HG03139 (cell line): Measurements from ENCODE around the gene SLC35G4.
"Not testable (repeated sequence)": the region's sequence is repeated elsewhere in the genome, so short reads cannot be mapped to it uniquely, and the experiment has no call there.

Experiments
- ATAC-seq: cut with Tn5 transposase; IDR thresholded peaks from one replicate; pipeline ENCODE4 v1.9.1; 2021; ENCODE audit not compliant: unreplicated experiment

Gene SLC35G4

GRCh38 chr18:11613611-11614010 lies 4.2 kb downstream of the SLC35G4 start:
- ATAC-seq: not testable (repeated sequence)

- ATAC-seq: not testable (repeated sequence)
Observed at GRCh38 chr18:11614042-11614441, 4.6 kb downstream of the SLC35G4 start.

GRCh38 chr18:11614981-11615380 lies 5.6 kb downstream of the SLC35G4 start:
- not testable (repeated sequence) for ATAC-seq

- not testable (repeated sequence) for ATAC-seq
Observed at GRCh38 chr18:11647310-11647709, 37.9 kb downstream of the SLC35G4 start.

GRCh38 chr18:11647804-11648203 lies 38.4 kb downstream of the SLC35G4 start:
- not testable (repeated sequence) for ATAC-seq

GRCh38 chr18:11649839-11650238 lies 40.4 kb downstream of the SLC35G4 start:
- no peak for ATAC-seq

GRCh38 chr18:11651899-11652298 lies 42.5 kb downstream of the SLC35G4 start:
- ATAC-seq: no peak

- no peak for ATAC-seq
Observed at GRCh38 chr18:11653521-11653920, 44.1 kb downstream of the SLC35G4 start.

- ATAC-seq: no peak
Observed at GRCh38 chr18:11654736-11655605, 45.6 kb downstream of the SLC35G4 start.

GRCh38 chr18:11655606-11655932 lies 46.2 kb downstream of the SLC35G4 start:
- no peak for ATAC-seq

- no peak for ATAC-seq
Observed at GRCh38 chr18:11657152-11657551, 47.8 kb downstream of the SLC35G4 start.

GRCh38 chr18:11657554-11657953 lies 48.2 kb downstream of the SLC35G4 start:
- ATAC-seq: no peak

GRCh38 chr18:11658019-11658418 lies 48.6 kb downstream of the SLC35G4 start:
- no peak for ATAC-seq

- no peak for ATAC-seq
Observed at GRCh38 chr18:11658989-11659388, 49.6 kb downstream of the SLC35G4 start.
